Kidney (tissue), 14 donors: ENCODE results near the gene MCF2L. TPM values are rescaled to one million over a fixed set of nuclear protein-coding genes. Genes with fewer than 3 reads are reported as not detected.

ENCODE experiments used
- DNase-seq, 5 donors: peaks; one replicate each; pipeline ENCODE4 v3.0.0-alpha.2; 2013 to 2020
- FAIRE-seq: peaks from 2 replicates; lab custom pipeline; 2012; peaks lifted over from hg19 to GRCh38; lab: Jason Lieb, UNC
- H3K27ac ChIP-seq, 2 donors: one replicate each; pipeline ENCODE4 v1.7.0; 2013; ENCODE audit warnings: low read depth in 2 of 2, low read length in 2 of 2, inconsistent platforms in 1 of 2
- H3K27me3 ChIP-seq: one replicate; pipeline ENCODE4 v1.7.1; 2013; ENCODE audit warnings: low read length, inconsistent platforms; ENCODE audit not compliant: control insufficient read depth, insufficient read depth
- H3K36me3 ChIP-seq, 3 donors: one replicate each; pipeline versions ENCODE4 v1.7.0 to v1.7.1; 2013; ENCODE audit warnings: low read length in 3 of 3, control low read depth in 1 of 3, inconsistent platforms in 1 of 3; ENCODE audit not compliant: insufficient read depth in 3 of 3, control insufficient read depth in 2 of 3
- H3K4me1 ChIP-seq, 3 donors: one replicate each; pipeline versions ENCODE4 v1.7.0 to v1.7.1; 2013; ENCODE audit warnings: low read length in 3 of 3, inconsistent platforms in 1 of 3, low read depth in 1 of 3; ENCODE audit not compliant: control insufficient read depth in 2 of 3, insufficient read depth in 2 of 3
- H3K4me3 ChIP-seq, 3 donors: one replicate each; pipeline versions ENCODE4 v1.7.0 to v1.8.1; 2013; ENCODE audit warnings: low read length in 3 of 3, control low read depth in 1 of 3, inconsistent platforms in 1 of 3
- H3K9ac ChIP-seq, 3 donors: one replicate each; pipeline versions ENCODE4 v1.7.0 to v1.7.1; 2013; ENCODE audit warnings: low read length in 3 of 3, control low read depth in 1 of 3, inconsistent platforms in 1 of 3
- H3K9me3 ChIP-seq, 3 donors: one replicate each; pipeline versions ENCODE4 v1.7.0 to v1.7.1; 2013; ENCODE audit warnings: low read length in 3 of 3, control low read depth in 1 of 3, inconsistent platforms in 1 of 3; ENCODE audit not compliant: control insufficient read depth in 2 of 3, insufficient read depth in 1 of 3
- intact Hi-C: fragments of 100-400 bp; cut with DNase I; formaldehyde crosslinking; loops from one replicate; pipeline ENCODE4 v1.11.1; 2022
- polyA plus RNA-seq: library from polyadenylated mRNA; stranded (reverse); fragments of 350-450 nt; fragmentation: Illumina TruSeq; extraction: RNeasy Lipid Tissue Mini Kit (QIAGEN cat#74804); gene quantifications from one replicate; pipeline ENCODE4 v1.2.3, GENCODE V29; 2014; ENCODE audit warnings: low read depth, low replicate concordance; ENCODE audit not compliant: insufficient read depth
- total RNA-seq: library from RNA; stranded (reverse); fragmentation: NEBNext Ultra II Directional; extraction: Animal tissue kit (Norgen Biotek cat#: 25700); gene quantifications from one replicate; pipeline ENCODE4 v1.2.1, GENCODE V29; 2021
- TF ChIP-seq, protein P1 (sequence below): IDR thresholded peaks from 3 replicates; pipeline ENCODE4 v1.5.1; 2012; ENCODE audit warnings: mild to moderate bottlenecking, moderate library complexity, borderline replicate concordance; ENCODE audit not compliant: insufficient read depth; ENCODE audit errors: extremely low read depth
- donor health status: control.
- donor health status: control.
- donor health status: control.
- donor health status: control.
- donor health status: control.
- donor health status: DM: yes; HTN: yes; CAD: no.
- donor health status: Normal renal cell carcinoma (clear cell type).

The MCF2L gene
- total and polyA plus RNA-seq, 2 donors from 2014 or later, result 12.1 to 61.9 TPM

DNA sequence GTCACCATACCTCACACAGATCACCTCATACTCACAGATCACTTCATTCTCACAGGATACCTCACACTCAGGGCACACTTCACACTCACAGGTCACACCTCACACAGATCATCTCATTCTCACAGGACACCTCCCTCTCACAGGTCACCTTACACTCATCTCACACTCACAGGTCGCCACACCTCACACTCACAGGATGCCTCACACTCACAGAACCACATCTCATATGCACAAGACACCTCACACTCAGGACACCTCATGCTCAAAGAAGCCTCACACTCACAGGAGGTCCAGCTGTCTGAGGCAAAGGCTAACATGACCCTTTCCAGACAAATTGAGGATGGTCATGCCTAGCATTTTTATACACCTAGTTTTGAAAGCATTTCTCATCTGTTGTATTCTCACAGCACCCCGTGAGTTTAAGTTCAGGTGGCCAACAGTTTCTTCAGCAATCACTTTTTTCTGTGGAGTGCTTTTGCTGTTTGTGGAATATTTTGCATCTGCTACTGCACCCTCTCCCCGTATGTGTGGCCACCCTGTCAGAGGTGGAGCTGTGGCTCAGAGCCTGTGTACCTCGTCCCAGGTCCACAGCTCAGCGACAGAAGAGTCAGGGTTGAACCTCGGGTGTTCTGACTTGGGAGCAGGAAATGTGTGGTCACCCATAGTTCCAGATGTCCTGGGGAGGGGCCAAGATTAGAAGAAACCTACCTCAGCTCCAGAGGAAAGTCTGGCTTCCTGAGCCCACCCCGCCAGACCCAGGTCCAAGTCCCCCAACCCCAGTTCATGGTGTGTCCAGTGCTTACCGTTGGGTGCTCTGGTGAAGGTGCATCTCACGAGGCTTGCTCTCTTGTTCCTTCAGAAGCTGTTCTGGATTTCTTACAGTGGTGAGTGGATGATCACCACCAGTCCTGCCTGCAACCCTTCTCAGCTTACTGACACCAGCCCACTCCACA, 144.2 kb downstream of the MCF2L start:
- no peaks in the 10 kb centered on the region for H3K36me3 ChIP-seq
- no peak overlapping the region for H3K4me3 ChIP-seq
- no peak overlapping the region for H3K27ac ChIP-seq
- intact Hi-C loops, result no loop called here
- TF ChIP-seq, protein P1, sequence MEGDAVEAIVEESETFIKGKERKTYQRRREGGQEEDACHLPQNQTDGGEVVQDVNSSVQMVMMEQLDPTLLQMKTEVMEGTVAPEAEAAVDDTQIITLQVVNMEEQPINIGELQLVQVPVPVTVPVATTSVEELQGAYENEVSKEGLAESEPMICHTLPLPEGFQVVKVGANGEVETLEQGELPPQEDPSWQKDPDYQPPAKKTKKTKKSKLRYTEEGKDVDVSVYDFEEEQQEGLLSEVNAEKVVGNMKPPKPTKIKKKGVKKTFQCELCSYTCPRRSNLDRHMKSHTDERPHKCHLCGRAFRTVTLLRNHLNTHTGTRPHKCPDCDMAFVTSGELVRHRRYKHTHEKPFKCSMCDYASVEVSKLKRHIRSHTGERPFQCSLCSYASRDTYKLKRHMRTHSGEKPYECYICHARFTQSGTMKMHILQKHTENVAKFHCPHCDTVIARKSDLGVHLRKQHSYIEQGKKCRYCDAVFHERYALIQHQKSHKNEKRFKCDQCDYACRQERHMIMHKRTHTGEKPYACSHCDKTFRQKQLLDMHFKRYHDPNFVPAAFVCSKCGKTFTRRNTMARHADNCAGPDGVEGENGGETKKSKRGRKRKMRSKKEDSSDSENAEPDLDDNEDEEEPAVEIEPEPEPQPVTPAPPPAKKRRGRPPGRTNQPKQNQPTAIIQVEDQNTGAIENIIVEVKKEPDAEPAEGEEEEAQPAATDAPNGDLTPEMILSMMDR, result no peak
- peaks cover 0 to 3% (median 0%) of the 10 kb centered on the region in 3 donors for H3K4me1 ChIP-seq
- FAIRE-seq (no peak), DNase-seq (peak in 2 of 5 donors; percentile 16)
- H3K9me3 ChIP-seq, result no peaks in the 10 kb centered on the region
- no peak overlapping the region for H3K9ac ChIP-seq
- no peaks in the 10 kb centered on the region for H3K27me3 ChIP-seq

DNA sequence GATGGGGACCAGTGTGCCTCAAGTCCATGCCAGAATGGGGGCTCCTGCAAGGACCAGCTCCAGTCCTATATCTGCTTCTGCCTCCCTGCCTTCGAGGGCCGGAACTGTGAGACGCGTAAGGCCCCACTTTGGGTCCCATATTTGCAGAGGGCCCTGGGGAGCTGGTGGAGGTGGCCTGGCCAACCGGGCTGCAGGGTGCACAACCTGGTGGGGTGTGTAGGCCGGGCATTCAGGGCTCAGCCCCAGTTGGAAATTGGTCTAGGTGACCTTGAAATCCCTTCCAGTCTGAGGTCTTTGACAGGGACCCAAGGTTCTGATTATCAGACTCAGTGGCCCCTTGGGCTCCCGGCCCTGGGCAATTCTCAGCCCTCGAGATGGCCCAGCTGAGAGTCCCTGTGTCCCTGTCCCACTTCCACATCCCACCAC, 144.8 kb downstream of the MCF2L start:
- TF ChIP-seq, protein P1, result no peak

DNA sequence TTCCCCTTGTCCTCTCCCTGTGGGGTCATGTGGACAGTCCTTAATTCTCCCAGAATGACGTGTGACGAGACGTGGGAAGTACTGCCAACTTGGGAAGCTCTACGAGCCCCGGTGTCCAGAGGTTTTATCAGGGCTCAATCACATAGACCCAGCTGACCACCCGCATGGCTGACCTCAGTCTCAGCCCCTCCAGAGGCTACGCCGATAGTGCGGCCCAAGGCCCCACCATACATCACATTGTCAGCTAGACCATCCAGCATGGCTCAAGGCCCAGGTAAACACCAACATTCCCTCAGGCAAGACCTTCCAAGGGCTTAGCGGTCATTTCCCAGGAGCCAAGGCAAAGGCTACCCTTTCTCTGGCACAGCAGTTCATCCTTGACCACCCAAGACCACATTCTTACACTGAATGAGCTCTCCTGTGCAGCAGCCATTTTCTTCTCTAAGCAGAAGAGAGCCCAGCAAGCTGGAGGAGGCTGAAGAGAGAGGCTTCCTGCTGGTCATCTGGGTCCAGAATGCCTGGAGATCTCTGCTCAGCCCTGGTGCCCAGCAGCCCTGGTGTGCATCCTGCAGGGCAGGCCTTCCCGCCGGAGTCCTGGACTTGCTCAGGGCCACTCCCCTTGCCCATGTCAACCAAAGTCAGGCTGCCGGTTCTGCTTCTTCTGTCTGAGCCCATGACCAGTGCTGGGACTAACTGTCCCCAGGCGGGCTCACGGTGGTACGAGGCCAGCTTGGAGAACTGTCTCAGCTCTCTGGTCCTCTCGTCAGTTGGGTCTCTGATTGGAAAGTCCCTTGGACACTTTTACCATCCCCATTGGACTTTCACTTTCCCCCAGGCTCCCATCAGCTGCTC, 145.7 kb downstream of the MCF2L start:
- H3K4me3 ChIP-seq, result no peak overlapping the region
- TF ChIP-seq, protein P1, result no peak
- FAIRE-seq, result no peak
- no peak overlapping the region for H3K9ac ChIP-seq
- H3K27ac ChIP-seq, result no peak overlapping the region
- H3K9me3 ChIP-seq, result no peaks in the 10 kb centered on the region
- peak in 2 of 5 donors; percentile 18 to 58 for DNase-seq
- intact Hi-C loops, result no loop called here
- no peaks in the 10 kb centered on the region for H3K36me3 ChIP-seq
- H3K4me1 ChIP-seq, result peaks cover 0 to 2% (median 0%) of the 10 kb centered on the region in 3 donors
- no peaks in the 10 kb centered on the region for H3K27me3 ChIP-seq

More for the DNA sequence above, 144.8 kb downstream of the MCF2L start:
- Histone ChIP-seq H3K36me3 (no peaks in the 10 kb centered on the region), H3K4me3 (no peak overlapping the region), H3K9ac (no peak overlapping the region), H3K4me1 (peaks cover 0 to 3% (median 0%) of the 10 kb centered on the region in 3 donors), H3K27ac (no peak overlapping the region), H3K9me3 (no peaks in the 10 kb centered on the region), H3K27me3 (no peaks in the 10 kb centered on the region)
- peak in 2 of 5 donors; percentile 19 to 59 for DNase-seq
- no peak for FAIRE-seq
- intact Hi-C loops, result no loop called here
